K562 (cell line): ENCODE measurements around the gene CYP2D6. TPM values are rescaled to one million over a fixed set of nuclear protein-coding genes. Genes with fewer than 3 reads are reported as not detected.

Source experiments
- CBX8 ChIP-seq: fragments of 200-600 bp; sonication (generic); IDR thresholded peaks from 2 replicates; pipeline ENCODE4 v1.6.1; 2012; ENCODE audit warnings: borderline replicate concordance, mixed run types, low read depth, mild to moderate bottlenecking, moderate library complexity, mixed read lengths, low read length, control low read depth, inconsistent platforms; ENCODE audit not compliant: poor library complexity, severe bottlenecking; ENCODE audit errors: extremely low read depth
- ETV5 ChIP-seq: sonication (generic); formaldehyde crosslinking; IDR thresholded peaks from 2 replicates; pipeline ENCODE4 v1.4.0; 2020; ENCODE audit warnings: low read depth, mild to moderate bottlenecking, missing genetic modification reagents
- GATAD2B ChIP-seq: fragments of 450-650 bp; IDR thresholded peaks from 2 replicates; pipeline ENCODE4 v1.6.1; 2017; ENCODE audit warnings: mild to moderate bottlenecking, borderline replicate concordance
- HSF4 ChIP-seq: fragments of 250-450 bp; sonication (Bioruptor Pico); IDR thresholded peaks from 2 replicates; pipeline ENCODE4 v2.1.2; 2022; ENCODE audit warnings: mild to moderate bottlenecking, moderate library complexity, borderline replicate concordance
- KDM5B ChIP-seq: fragments of 200-600 bp; sonication (generic); IDR thresholded peaks from 2 replicates; pipeline ENCODE4 v1.6.1; 2012; ENCODE audit warnings: low read depth, mild to moderate bottlenecking, moderate library complexity, low read length, control low read depth, inconsistent platforms; ENCODE audit not compliant: insufficient replicate concordance
- MTA3 ChIP-seq: fragments of 450-650 bp; formaldehyde crosslinking; IDR thresholded peaks from 2 replicates; pipeline ENCODE4 v1.6.1; 2017; ENCODE audit warnings: mild to moderate bottlenecking, borderline replicate concordance
- NR3C1 ChIP-seq: sonication (generic); formaldehyde crosslinking; IDR thresholded peaks from 2 replicates; pipeline ENCODE4 v1.8.1; 2022; ENCODE audit warnings: missing genetic modification reagents
- POLR2A ChIP-seq: fragments of 450-650 bp; conservative IDR thresholded peaks from 2 replicates; pipeline ENCODE4 v1.6.1; 2016
- RBM22 ChIP-seq: fragments of 200-400 bp; formaldehyde crosslinking; IDR thresholded peaks from 2 replicates; pipeline ENCODE4 v1.6.1; 2018; ENCODE audit warnings: low read length, low read depth; ENCODE audit not compliant: poor library complexity, severe bottlenecking
- SOX6 ChIP-seq: fragments of 450-650 bp; IDR thresholded peaks from 2 replicates; pipeline ENCODE4 v1.6.1; 2014; ENCODE audit warnings: mild to moderate bottlenecking
- ZBTB7A ChIP-seq: IDR thresholded peaks from 2 replicates; pipeline ENCODE4 v1.6.1; 2011; ENCODE audit warnings: low read depth, mild to moderate bottlenecking, low read length, moderate library complexity, borderline replicate concordance; ENCODE audit not compliant: control insufficient read depth
- polyA plus RNA-seq, 8 experiments: library from polyadenylated mRNA; depleted of rRNA in 4 of 8; stranded (reverse) in 5 of 8; unstranded in 3 of 8; fragments of >200 nt; fragmentation: Nextera tagmentation in 2 of 8; fragmentation: Illumina TruSeq in 1 of 8; extraction: Ambion mirVana in 2 of 8; extraction: Trizol in 1 of 8; gene quantifications; 2 replicates each; pipeline versions ENCODE4 v1.2.1 to v1.2.3, GENCODE V29; 2011 to 2014; ENCODE audit warnings: inconsistent platforms in 1 of 8, missing spikeins in 1 of 8
- total RNA-seq, 7 experiments: library from RNA; depleted of rRNA in 6 of 7; stranded (reverse); fragments of >200 nt in 6 of 7; fragmentation: Illumina TruSeq in 2 of 7; extraction: Trizol in 2 of 7; gene quantifications; 2 replicates each; pipeline versions ENCODE4 v1.2.1 to v1.2.3, GENCODE V29; 2011 to 2021; ENCODE audit warnings: low replicate concordance in 1 of 7
- TF ChIP-seq, protein P1 (sequence below): fragments of 250-450 bp; sonication (Bioruptor Pico); IDR thresholded peaks from 2 replicates; pipeline ENCODE4 v1.9.0; 2021; ENCODE audit warnings: mild to moderate bottlenecking
- TF ChIP-seq, protein P2 (sequence below): fragments of 450-650 bp; conservative IDR thresholded peaks from 2 replicates; pipeline ENCODE4 v1.6.1; 2016; ENCODE audit warnings: missing genetic modification characterization, low read depth, mild to moderate bottlenecking, control low read depth, missing compliant biosample characterization
- TF ChIP-seq, protein P3 (sequence below), 2 experiments: IDR thresholded peaks; 2 replicates each; pipeline ENCODE4 v1.6.1; 2012; ENCODE audit warnings: improper control_type of control experiment in 2 of 2, low read depth in 2 of 2, low read length in 2 of 2, borderline replicate concordance in 1 of 2
- TF ChIP-seq, protein P4 (sequence below): sonication (generic); formaldehyde crosslinking; IDR thresholded peaks from 2 replicates; pipeline ENCODE4 v1.9.0; 2022; ENCODE audit warnings: mild to moderate bottlenecking, missing genetic modification reagents

Gene CYP2D6
- total and polyA plus RNA-seq, 9 of the 15 experiments (the other 6 are each of a cell fraction or from before 2014, with no cell fraction given) = 0.04 to 0.20 (median 0.09) TPM; not detected in 5

DNA sequence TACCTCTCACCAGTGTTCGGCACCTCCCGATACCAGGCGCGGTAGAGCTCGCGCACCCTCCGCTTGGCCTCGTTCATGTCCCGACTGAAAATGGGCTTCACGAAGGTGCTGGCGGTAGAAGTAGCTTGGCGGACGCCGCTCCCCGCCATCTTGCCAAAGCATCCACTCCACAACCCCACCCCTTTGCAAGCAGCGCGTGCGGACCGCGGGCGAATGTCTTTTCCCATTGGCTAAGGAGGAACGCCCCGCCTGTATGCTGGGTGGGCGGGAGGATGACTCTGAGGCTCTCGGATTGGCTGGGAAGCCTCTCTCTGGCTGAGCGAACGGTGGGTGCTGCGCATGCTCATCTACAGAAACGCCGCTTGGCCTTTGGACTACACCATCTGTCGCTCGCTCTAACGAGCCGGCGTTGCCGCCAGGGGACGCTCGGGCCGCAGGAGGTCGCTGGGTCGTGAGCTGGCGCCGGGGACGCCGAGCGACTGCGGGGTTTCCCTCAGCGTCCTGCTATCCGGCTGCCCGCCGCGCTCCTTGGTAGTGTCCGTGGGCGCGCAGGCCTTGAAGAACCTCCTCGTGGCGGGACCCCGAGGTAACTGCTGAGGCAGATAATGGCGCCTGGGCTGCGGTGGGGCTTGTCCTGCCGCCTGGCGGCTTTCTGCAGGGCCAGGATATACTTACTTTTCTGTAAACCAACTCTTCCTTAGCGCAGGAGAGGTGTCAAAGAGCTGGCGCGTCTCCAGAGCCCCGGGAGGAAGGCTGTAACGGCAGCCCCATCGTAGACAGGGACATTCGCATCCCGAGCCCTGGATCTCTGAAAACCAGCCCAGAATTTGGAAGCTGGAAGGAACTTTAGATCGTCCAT lies 39.8 kb downstream of the CYP2D6 start, which contains the start of gene NDUFA6 (continued):
- peak; percentile 91 for TF ChIP-seq KDM5B
- TF ChIP-seq POLR2A = peak; percentile 95
- TF ChIP-seq GATAD2B = no peak
- peak; percentile 83; the same call in 1 of the 2 replicates for TF ChIP-seq NR3C1 (CRISPR knock-in tag)
- TF ChIP-seq CBX8 = no peak
- TF ChIP-seq, protein P1, sequence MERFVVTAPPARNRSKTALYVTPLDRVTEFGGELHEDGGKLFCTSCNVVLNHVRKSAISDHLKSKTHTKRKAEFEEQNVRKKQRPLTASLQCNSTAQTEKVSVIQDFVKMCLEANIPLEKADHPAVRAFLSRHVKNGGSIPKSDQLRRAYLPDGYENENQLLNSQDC = no peak
- peak; percentile 43; the same call in 1 of the 2 replicates for TF ChIP-seq ZBTB7A
- TF ChIP-seq ETV5 (CRISPR knock-in tag) = peak; percentile 60; the same call in 1 of the 2 replicates
- TF ChIP-seq, protein P2, sequence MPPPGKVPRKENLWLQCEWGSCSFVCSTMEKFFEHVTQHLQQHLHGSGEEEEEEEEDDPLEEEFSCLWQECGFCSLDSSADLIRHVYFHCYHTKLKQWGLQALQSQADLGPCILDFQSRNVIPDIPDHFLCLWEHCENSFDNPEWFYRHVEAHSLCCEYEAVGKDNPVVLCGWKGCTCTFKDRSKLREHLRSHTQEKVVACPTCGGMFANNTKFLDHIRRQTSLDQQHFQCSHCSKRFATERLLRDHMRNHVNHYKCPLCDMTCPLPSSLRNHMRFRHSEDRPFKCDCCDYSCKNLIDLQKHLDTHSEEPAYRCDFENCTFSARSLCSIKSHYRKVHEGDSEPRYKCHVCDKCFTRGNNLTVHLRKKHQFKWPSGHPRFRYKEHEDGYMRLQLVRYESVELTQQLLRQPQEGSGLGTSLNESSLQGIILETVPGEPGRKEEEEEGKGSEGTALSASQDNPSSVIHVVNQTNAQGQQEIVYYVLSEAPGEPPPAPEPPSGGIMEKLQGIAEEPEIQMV (tag) = 0 out of 2 replicates have a peak, but pooled peaks have one; percentile 35
- TF ChIP-seq, protein P3, sequence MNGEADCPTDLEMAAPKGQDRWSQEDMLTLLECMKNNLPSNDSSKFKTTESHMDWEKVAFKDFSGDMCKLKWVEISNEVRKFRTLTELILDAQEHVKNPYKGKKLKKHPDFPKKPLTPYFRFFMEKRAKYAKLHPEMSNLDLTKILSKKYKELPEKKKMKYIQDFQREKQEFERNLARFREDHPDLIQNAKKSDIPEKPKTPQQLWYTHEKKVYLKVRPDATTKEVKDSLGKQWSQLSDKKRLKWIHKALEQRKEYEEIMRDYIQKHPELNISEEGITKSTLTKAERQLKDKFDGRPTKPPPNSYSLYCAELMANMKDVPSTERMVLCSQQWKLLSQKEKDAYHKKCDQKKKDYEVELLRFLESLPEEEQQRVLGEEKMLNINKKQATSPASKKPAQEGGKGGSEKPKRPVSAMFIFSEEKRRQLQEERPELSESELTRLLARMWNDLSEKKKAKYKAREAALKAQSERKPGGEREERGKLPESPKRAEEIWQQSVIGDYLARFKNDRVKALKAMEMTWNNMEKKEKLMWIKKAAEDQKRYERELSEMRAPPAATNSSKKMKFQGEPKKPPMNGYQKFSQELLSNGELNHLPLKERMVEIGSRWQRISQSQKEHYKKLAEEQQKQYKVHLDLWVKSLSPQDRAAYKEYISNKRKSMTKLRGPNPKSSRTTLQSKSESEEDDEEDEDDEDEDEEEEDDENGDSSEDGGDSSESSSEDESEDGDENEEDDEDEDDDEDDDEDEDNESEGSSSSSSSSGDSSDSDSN (IDR thresholded peaks at IDR 0.05; ENCODE audit: borderline replicate concordance in 1 of 2, low read depth in 2 of 2, low read length in 2 of 2) = 0 out of 4 replicates have a peak, but pooled peaks of 1 of the 2 experiments have one; percentile 89
- peak; percentile 42; the same call in 1 of the 2 replicates for TF ChIP-seq SOX6
- TF ChIP-seq, protein P4, sequence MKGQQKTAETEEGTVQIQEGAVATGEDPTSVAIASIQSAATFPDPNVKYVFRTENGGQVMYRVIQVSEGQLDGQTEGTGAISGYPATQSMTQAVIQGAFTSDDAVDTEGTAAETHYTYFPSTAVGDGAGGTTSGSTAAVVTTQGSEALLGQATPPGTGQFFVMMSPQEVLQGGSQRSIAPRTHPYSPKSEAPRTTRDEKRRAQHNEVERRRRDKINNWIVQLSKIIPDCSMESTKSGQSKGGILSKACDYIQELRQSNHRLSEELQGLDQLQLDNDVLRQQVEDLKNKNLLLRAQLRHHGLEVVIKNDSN (CRISPR knock-in tag) = peak; percentile 65; the same call in 1 of the 2 replicates
- no peak for TF ChIP-seq HSF4 (CRISPR knock-in tag)
- 0 out of 2 replicates have a peak, but pooled peaks have one; percentile 45 for TF ChIP-seq MTA3
- TF ChIP-seq RBM22 = peak; percentile 28
